Breast epithelium (tissue), 4 donors: ENCODE data around the gene DPYD. TPM values are rescaled to one million over a fixed set of nuclear protein-coding genes. Genes with fewer than 3 reads are reported as not detected.

ENCODE experiments used
- DNase-seq, 2 donors: peaks; one replicate each; pipeline ENCODE4 v3.0.0-alpha.2; 2019; ENCODE audit warnings: low spot score in 2 of 2
- H3K27ac ChIP-seq, 2 donors: fragments of 200-600 bp; sonication (generic) in 1 of 2; one replicate each; pipeline ENCODE4 v1.5.1; 2016 to 2019; ENCODE audit warnings: mild to moderate bottlenecking in 1 of 2
- H3K27me3 ChIP-seq, 2 donors: fragments of 200-600 bp; sonication (generic) in 1 of 2; one replicate each; pipeline versions ENCODE4 v1.5.1 to v1.6.0; 2017 to 2019; ENCODE audit warnings: control low read depth in 1 of 2, mild to moderate bottlenecking in 1 of 2
- H3K36me3 ChIP-seq: fragments of 200-600 bp; one replicate; pipeline ENCODE4 v1.5.1; 2019
- H3K4me1 ChIP-seq, 2 donors: fragments of 200-600 bp; sonication (generic); one replicate each; pipeline ENCODE4 v1.5.1; 2016 to 2019; ENCODE audit warnings: control low read depth in 1 of 2
- H3K4me3 ChIP-seq, 3 donors: fragments of 200-600 bp; sonication (generic); 1 replicate in 2 of 3; 2 replicates in 1 of 3; pipeline ENCODE4 v1.5.1; 2016 to 2019; ENCODE audit warnings: mild to moderate bottlenecking in 3 of 3, moderate library complexity in 2 of 3
- H3K9me3 ChIP-seq, 2 donors: fragments of 200-600 bp; sonication (generic) in 1 of 2; one replicate each; pipeline ENCODE4 v1.5.1; 2016 to 2019; ENCODE audit warnings: control low read depth in 1 of 2
- CTCF ChIP-seq, 3 donors: fragments of 450-650 bp; IDR thresholded peaks; one replicate each; pipeline ENCODE4 v1.5.1; 2016 to 2017; ENCODE audit warnings: antibody characterized with exemption in 3 of 3, mild to moderate bottlenecking in 3 of 3, moderate library complexity in 3 of 3
- POLR2A ChIP-seq: fragments of 450-650 bp; IDR thresholded peaks from one replicate; pipeline ENCODE4 v1.6.1; 2016; ENCODE audit warnings: antibody characterized with exemption, mild to moderate bottlenecking, moderate library complexity
- POLR2AphosphoS5 ChIP-seq, 3 donors: sonication (generic); formaldehyde crosslinking; IDR thresholded peaks; one replicate each; pipeline ENCODE4 v1.6.1; 2017; ENCODE audit warnings: antibody characterized with exemption in 3 of 3
- intact Hi-C: fragments of 100-400 bp; cut with DNase I; formaldehyde crosslinking; loops from one replicate; pipeline ENCODE4 v1.15.1; 2023; ENCODE audit warnings: low total_unique reads
- total RNA-seq, 3 donors: library from RNA; depleted of rRNA; stranded (reverse); fragments of >200 nt; gene quantifications; one replicate each; pipeline ENCODE4 v1.1.0, GENCODE V29; 2016

Gene DPYD
- total RNA-seq, 3 donors from 2014 or later: 56.4 to 95.1 (median 58.1) TPM

- Histone ChIP-seq H3K4me3 (no peak overlapping the region), H3K36me3 (no peaks in the 10 kb centered on the region), H3K4me1 (no peaks in the 10 kb centered on the region), H3K27me3 (no peaks in the 10 kb centered on the region), H3K9me3 (no peaks in the 10 kb centered on the region), H3K27ac (no peak overlapping the region)
- DNase-seq: no peak
- intact Hi-C loops: no loop called here
- TF ChIP-seq POLR2A: no peak
- TF ChIP-seq CTCF (IDR thresholded peaks at IDR 0.05): no peak
These were observed 493.5 kb downstream of the DPYD start for GRCh38 chr1:97427371-97427770.

- H3K4me1 ChIP-seq: no peaks in the 10 kb centered on the region
- no peak overlapping the region for H3K4me3 ChIP-seq
- H3K27ac ChIP-seq: no peak overlapping the region
- TF ChIP-seq POLR2AphosphoS5 (IDR thresholded peaks at IDR 0.05): no peak
- TF ChIP-seq POLR2A: no peak
- H3K27me3 ChIP-seq: no peaks in the 10 kb centered on the region
- DNase-seq: no peak
- intact Hi-C loops: no loop called here
- H3K9me3 ChIP-seq: no peaks in the 10 kb centered on the region
- H3K36me3 ChIP-seq: no peaks in the 10 kb centered on the region
These were observed 496.6 kb downstream of the DPYD start for GRCh38 chr1:97424209-97424608.

- no peak for DNase-seq
- Histone ChIP-seq H3K9me3 (no peaks in the 10 kb centered on the region), H3K4me3 (no peak overlapping the region), H3K4me1 (no peaks in the 10 kb centered on the region), H3K36me3 (no peaks in the 10 kb centered on the region), H3K27ac (no peak overlapping the region), H3K27me3 (no peaks in the 10 kb centered on the region)
- TF ChIP-seq POLR2A (no peak), CTCF (IDR thresholded peaks at IDR 0.05) (no peak), POLR2AphosphoS5 (IDR thresholded peaks at IDR 0.05) (no peak)
- intact Hi-C loops: no loop called here
These were observed 497.4 kb downstream of the DPYD start for GRCh38 chr1:97423403-97423802.

GRCh38 chr1:97417661-97418060 lies 503.2 kb downstream of the DPYD start:
- TF ChIP-seq CTCF (IDR thresholded peaks at IDR 0.05) (no peak), POLR2A (no peak), POLR2AphosphoS5 (IDR thresholded peaks at IDR 0.05) (no peak)
- intact Hi-C loops: no loop called here
- DNase-seq: no peak
- H3K27me3 ChIP-seq: no peaks in the 10 kb centered on the region
- no peak overlapping the region for H3K4me3 ChIP-seq
- H3K36me3 ChIP-seq: no peaks in the 10 kb centered on the region
- H3K9me3 ChIP-seq: no peaks in the 10 kb centered on the region
- H3K4me1 ChIP-seq: no peaks in the 10 kb centered on the region
- H3K27ac ChIP-seq: no peak overlapping the region

- H3K4me3 ChIP-seq: no peak overlapping the region
- no peak for DNase-seq
- TF ChIP-seq CTCF (IDR thresholded peaks at IDR 0.05): no peak
- no peak for TF ChIP-seq POLR2A
- TF ChIP-seq POLR2AphosphoS5 (IDR thresholded peaks at IDR 0.05): no peak
- no peaks in the 10 kb centered on the region for H3K4me1 ChIP-seq
- H3K27ac ChIP-seq: no peak overlapping the region
- no peaks in the 10 kb centered on the region for H3K9me3 ChIP-seq
- intact Hi-C loops: no loop called here
- no peaks in the 10 kb centered on the region for H3K27me3 ChIP-seq
- H3K36me3 ChIP-seq: no peaks in the 10 kb centered on the region
These were observed 506.0 kb downstream of the DPYD start for GRCh38 chr1:97414682-97415312.

- DNase-seq: no peak
- no peak for TF ChIP-seq POLR2A
- no peak for TF ChIP-seq CTCF (IDR thresholded peaks at IDR 0.05)
- no peak for TF ChIP-seq POLR2AphosphoS5 (IDR thresholded peaks at IDR 0.05)
- Histone ChIP-seq H3K36me3 (no peaks in the 10 kb centered on the region), H3K4me1 (no peaks in the 10 kb centered on the region), H3K27ac (no peak overlapping the region), H3K4me3 (no peak overlapping the region), H3K27me3 (no peaks in the 10 kb centered on the region), H3K9me3 (no peaks in the 10 kb centered on the region)
- intact Hi-C loops: no loop called here
These were observed 508.1 kb downstream of the DPYD start for GRCh38 chr1:97412737-97413136.
